GM12875 (cell line): ENCODE measurements around the gene TSPEAR.

Experiments used
- H3K4me3 ChIP-seq: one replicate; pipeline ENCODE4 v1.5.1; 2011; ENCODE audit warnings: low read depth, low read length, control low read depth
- CTCF ChIP-seq: IDR thresholded peaks from 2 replicates; pipeline ENCODE4 v1.5.1; 2011; ENCODE audit warnings: low read depth, mild to moderate bottlenecking, control low read depth, inconsistent platforms, low read length, moderate library complexity, borderline replicate concordance; ENCODE audit not compliant: insufficient read depth

Gene TSPEAR

GRCh38 chr21:44478124-44478800, 233.1 kb downstream of the TSPEAR start:
- TF ChIP-seq CTCF, result no peak
- H3K4me3 ChIP-seq, result no peak overlapping the region

GRCh38 chr21:44477712-44478111, 233.7 kb downstream of the TSPEAR start:
- no peak for TF ChIP-seq CTCF
- no peak overlapping the region for H3K4me3 ChIP-seq

- H3K4me3 ChIP-seq, result no peak overlapping the region
- no peak for TF ChIP-seq CTCF
These were observed 234.2 kb downstream of the TSPEAR start for GRCh38 chr21:44477131-44477530.

DNA sequence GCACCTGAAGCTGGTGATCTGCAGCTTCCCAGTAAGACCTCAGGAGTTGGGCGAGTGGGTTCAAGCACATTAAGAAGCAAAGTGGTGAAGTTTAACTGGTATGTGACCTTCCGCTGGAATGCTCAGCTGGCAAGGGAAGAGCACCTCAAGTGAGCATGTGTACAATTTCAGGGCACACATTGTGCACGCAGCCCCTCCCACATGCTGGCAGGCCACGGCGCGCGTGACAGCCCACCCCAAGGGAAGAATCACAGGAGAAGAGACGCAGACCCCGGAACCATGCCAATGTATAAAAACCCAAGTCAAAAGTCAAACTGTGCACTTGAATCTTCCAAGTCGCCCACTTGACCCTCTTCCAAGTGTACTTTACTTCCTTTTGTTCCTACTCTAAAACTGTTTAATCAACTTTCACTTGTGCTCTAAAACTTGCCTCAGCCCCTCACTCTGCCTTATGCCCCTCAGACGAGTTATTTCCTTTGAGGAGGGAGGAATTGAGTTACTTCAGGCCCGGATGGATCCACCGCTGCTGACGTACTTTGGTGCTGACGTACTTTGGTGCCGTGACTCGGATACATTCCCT, 236.0 kb downstream of the TSPEAR start:
- no peak overlapping the region for H3K4me3 ChIP-seq
- TF ChIP-seq CTCF, result no peak

GRCh38 chr21:44473915-44474555, 237.3 kb downstream of the TSPEAR start:
- no peak overlapping the region for H3K4me3 ChIP-seq
- no peak for TF ChIP-seq CTCF

DNA sequence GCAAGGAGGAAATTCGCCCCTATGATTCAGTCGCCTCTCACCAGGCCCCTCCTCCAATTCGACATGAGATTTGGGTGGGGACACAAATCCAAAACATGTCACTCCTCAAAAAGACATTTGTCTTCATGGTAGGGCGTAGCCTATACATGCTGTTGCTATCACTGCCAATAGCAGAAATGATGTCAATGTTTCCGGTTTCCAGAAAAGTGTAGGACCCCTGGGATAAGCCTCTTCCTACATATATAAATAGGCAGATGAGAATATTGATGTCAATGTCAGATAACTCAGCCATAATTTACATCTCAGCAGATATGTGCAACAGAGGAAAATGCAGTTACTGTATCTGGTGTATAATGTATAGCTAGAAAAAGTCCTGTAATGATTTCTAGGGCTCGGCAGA, 239.4 kb downstream of the TSPEAR start:
- TF ChIP-seq CTCF, result no peak

GRCh38 chr21:44471341-44471740, 240.0 kb downstream of the TSPEAR start:
- no peak overlapping the region for H3K4me3 ChIP-seq
- TF ChIP-seq CTCF, result no peak

More for the DNA sequence above, 239.4 kb downstream of the TSPEAR start:
- no peak overlapping the region for H3K4me3 ChIP-seq
